Loucy (cell line): Measurements from ENCODE around the gene INSC.

Source experiments
- H2AFZ ChIP-seq: fragments of 200-600 bp; sonication (generic); 2 replicates; pipeline ENCODE4 v1.6.0; 2016; ENCODE audit warnings: antibody characterized with exemption, mild to moderate bottlenecking, low read length, moderate library complexity
- H3F3A ChIP-seq: fragments of 200-600 bp; 2 replicates; pipeline ENCODE4 v1.6.0; 2016; ENCODE audit warnings: antibody characterized with exemption, low read depth, mild to moderate bottlenecking
- H3K27me3 ChIP-seq: fragments of 200-600 bp; sonication (generic); 2 replicates; pipeline ENCODE4 v1.6.1; 2014; ENCODE audit warnings: low read length, mild to moderate bottlenecking; ENCODE audit not compliant: insufficient read depth, poor library complexity, severe bottlenecking
- H3K36me3 ChIP-seq: fragments of 200-600 bp; sonication (generic); 2 replicates; pipeline ENCODE4 v1.6.1; 2016; ENCODE audit warnings: low read length; ENCODE audit not compliant: insufficient read depth
- H3K4me1 ChIP-seq: fragments of 200-600 bp; sonication (generic); 2 replicates; pipeline ENCODE4 v1.5.1; 2014; ENCODE audit warnings: low read length, mild to moderate bottlenecking; ENCODE audit not compliant: insufficient read depth, poor library complexity, severe bottlenecking
- H3K4me2 ChIP-seq: fragments of 200-600 bp; sonication (generic); 2 replicates; pipeline ENCODE4 v1.6.0; 2014; ENCODE audit warnings: antibody characterized with exemption, low read length, low read depth, mild to moderate bottlenecking; ENCODE audit not compliant: poor library complexity, severe bottlenecking
- H3K4me3 ChIP-seq: fragments of 200-600 bp; sonication (generic); 2 replicates; pipeline ENCODE4 v1.5.1; 2014; ENCODE audit warnings: low read length, mild to moderate bottlenecking, mixed read lengths; ENCODE audit not compliant: poor library complexity, severe bottlenecking
- H3K79me2 ChIP-seq: fragments of 200-600 bp; sonication (generic); 2 replicates; pipeline ENCODE4 v1.6.1; 2014; ENCODE audit warnings: low read length; ENCODE audit not compliant: insufficient read depth
- H3K9ac ChIP-seq: fragments of 200-600 bp; sonication (generic); 2 replicates; pipeline ENCODE4 v1.6.0; 2014; ENCODE audit warnings: mild to moderate bottlenecking, low read depth, low read length, moderate library complexity; ENCODE audit not compliant: poor library complexity, severe bottlenecking
- H3K9me2 ChIP-seq: fragments of 200-600 bp; sonication (generic); replicated peaks from 2 replicates; pipeline ENCODE4 v1.6.1; 2016; ENCODE audit warnings: low read depth, low read length, mixed read lengths
- H3K9me3 ChIP-seq: fragments of 200-600 bp; sonication (generic); 2 replicates; pipeline ENCODE4 v1.6.1; 2014; ENCODE audit warnings: mild to moderate bottlenecking, antibody characterized with exemption, low read length, low read depth; ENCODE audit not compliant: insufficient read depth
- H4K20me1 ChIP-seq: fragments of 200-600 bp; sonication (generic); 2 replicates; pipeline ENCODE4 v1.6.0; 2014; ENCODE audit warnings: antibody characterized with exemption, low read length, mild to moderate bottlenecking; ENCODE audit not compliant: insufficient read depth, poor library complexity, severe bottlenecking
- CTCF ChIP-seq: fragments of 200-600 bp; sonication (generic); conservative IDR thresholded peaks from 2 replicates; pipeline ENCODE4 v1.5.1; 2014; ENCODE audit warnings: mild to moderate bottlenecking, antibody characterized with exemption, low read length
- EZH2phosphoT487 ChIP-seq: fragments of 200-600 bp; IDR thresholded peaks from 2 replicates; pipeline ENCODE4 v1.6.1; 2018; ENCODE audit warnings: antibody characterized with exemption, mild to moderate bottlenecking, moderate library complexity, borderline replicate concordance

INSC gene

GRCh38 chr11:15180212-15180792, 65.6 kb downstream of the INSC start:
- Histone ChIP-seq H4K20me1 (no peaks in the 10 kb centered on the region), H3F3A (no peaks in the 10 kb centered on the region), H3K36me3 (no peaks in the 10 kb centered on the region), H3K9ac (no peak overlapping the region), H2AFZ (no peak overlapping the region), H3K4me3 (no peak overlapping the region), H3K27me3 (no peaks in the 10 kb centered on the region), H3K9me2 (no peaks in the 10 kb centered on the region), H3K4me2 (no peak overlapping the region), H3K9me3 (no peaks in the 10 kb centered on the region), H3K4me1 (no peaks in the 10 kb centered on the region), H3K79me2 (no peaks in the 10 kb centered on the region)
- TF ChIP-seq CTCF (no peak), EZH2phosphoT487 (no peak)

- no peak for TF ChIP-seq EZH2phosphoT487
- no peak for TF ChIP-seq CTCF
These were observed 67.6 kb downstream of the INSC start for GRCh38 chr11:15182372-15182771.

GRCh38 chr11:15185021-15185420, 70.3 kb downstream of the INSC start:
- no peaks in the 10 kb centered on the region for H3K79me2 ChIP-seq
- TF ChIP-seq CTCF = no peak
- TF ChIP-seq EZH2phosphoT487 = no peak
- no peaks in the 10 kb centered on the region for H3K27me3 ChIP-seq
- no peaks in the 10 kb centered on the region for H4K20me1 ChIP-seq
- H3K36me3 ChIP-seq = no peaks in the 10 kb centered on the region
- no peak overlapping the region for H3K4me3 ChIP-seq
- no peaks in the 10 kb centered on the region for H3K9me2 ChIP-seq
- H3F3A ChIP-seq = no peaks in the 10 kb centered on the region
- H2AFZ ChIP-seq = no peak overlapping the region
- H3K4me2 ChIP-seq = no peak overlapping the region
- H3K9ac ChIP-seq = no peak overlapping the region
- no peaks in the 10 kb centered on the region for H3K4me1 ChIP-seq
- H3K9me3 ChIP-seq = no peaks in the 10 kb centered on the region

More at GRCh38 chr11:15182372-15182771, 67.6 kb downstream of the INSC start:
- no peak overlapping the region for H3K4me2 ChIP-seq
- no peaks in the 10 kb centered on the region for H3K9me3 ChIP-seq
- H4K20me1 ChIP-seq = no peaks in the 10 kb centered on the region
- no peak overlapping the region for H3K9ac ChIP-seq
- no peaks in the 10 kb centered on the region for H3K79me2 ChIP-seq
- H3F3A ChIP-seq = no peaks in the 10 kb centered on the region
- H3K36me3 ChIP-seq = no peaks in the 10 kb centered on the region
- H3K9me2 ChIP-seq = no peaks in the 10 kb centered on the region
- no peaks in the 10 kb centered on the region for H3K27me3 ChIP-seq
- no peak overlapping the region for H2AFZ ChIP-seq
- no peak overlapping the region for H3K4me3 ChIP-seq
- no peaks in the 10 kb centered on the region for H3K4me1 ChIP-seq
